GM19043 (cell line): Measurements from ENCODE around the gene BBS2.
"Not testable (repeated sequence)": the region's sequence is repeated elsewhere in the genome, so short reads cannot be mapped to it uniquely, and the experiment has no call there.

Experiments used
- ATAC-seq: cut with Tn5 transposase; IDR thresholded peaks from one replicate; pipeline ENCODE4 v1.9.1; 2021; ENCODE audit warnings: low read depth; ENCODE audit not compliant: unreplicated experiment

BBS2 gene

DNA sequence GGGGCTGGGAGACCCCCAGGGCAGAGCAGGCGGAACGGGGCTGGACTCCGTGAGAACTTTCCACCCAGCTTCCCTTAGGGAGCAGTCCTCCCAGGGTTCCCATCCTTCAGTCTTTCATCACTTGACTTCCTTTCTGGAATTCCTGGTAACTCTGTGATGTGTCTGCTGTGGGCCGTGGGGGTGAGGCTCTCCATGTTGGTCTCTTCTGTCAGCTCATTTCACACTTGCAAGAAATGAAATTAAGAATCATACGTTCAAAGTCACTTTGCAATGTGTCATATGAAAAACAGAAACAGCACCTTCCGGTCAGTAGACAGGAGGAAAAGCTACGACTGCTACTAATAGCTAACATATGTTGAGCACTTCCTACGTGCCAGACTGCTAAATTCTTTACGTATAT lies 5.4 kb upstream of the BBS2 start:
- ATAC-seq: no peak

DNA sequence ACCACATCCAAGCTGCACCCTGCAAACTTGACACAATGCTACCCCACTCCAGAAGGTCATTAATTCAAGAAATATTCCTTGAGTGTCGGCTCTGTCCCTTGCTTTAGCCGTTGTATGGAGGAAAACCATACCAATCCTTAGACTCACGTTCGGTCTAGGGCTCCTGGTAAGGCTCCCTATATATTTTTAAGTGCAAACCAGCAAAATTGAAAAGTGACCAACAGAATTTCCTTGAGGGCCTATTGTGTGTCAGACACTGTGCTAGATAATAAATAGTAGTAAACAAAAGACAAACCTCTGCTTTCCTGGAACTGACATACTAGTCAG lies 390 bp upstream of the BBS2 start:
- ATAC-seq: no peak

DNA sequence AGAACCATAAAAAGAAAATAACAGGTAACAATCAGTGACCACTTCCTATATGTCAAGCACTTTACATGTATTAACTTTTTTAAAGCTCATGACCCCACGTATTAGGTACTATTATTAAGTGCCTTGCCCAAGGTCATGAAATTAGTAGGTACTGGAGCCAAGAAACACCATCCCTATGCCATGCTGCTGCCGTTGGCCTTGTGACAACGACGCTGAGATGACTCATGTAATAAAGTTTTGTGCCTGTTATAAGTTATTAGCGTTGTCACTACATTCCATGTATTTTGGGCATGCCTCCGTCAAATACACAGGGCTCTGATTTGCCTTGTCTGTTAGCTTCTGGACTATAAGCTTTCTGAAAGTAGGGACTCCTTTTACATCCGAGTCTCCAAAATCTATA lies 1.4 kb downstream of the BBS2 start:
- ATAC-seq: no peak

DNA sequence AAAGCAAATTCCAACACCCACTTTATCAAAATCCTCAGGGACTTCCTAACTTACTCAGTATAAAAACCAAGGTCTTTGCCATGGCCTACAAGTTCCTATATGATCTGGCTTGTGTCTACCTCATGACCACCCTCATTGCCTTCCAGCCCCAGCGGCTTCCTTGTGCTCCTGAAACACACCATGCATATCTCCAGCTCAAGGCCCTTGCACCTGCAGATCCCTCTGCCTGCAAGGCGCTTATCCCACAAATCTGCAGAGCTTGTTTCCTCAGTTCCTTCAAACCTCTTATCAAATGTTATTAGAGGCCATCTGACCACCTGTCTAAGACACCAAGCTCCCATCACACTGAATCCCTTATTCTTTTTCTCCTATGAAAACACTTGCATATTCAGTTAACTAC lies 2.6 kb downstream of the BBS2 start:
- ATAC-seq: no peak

DNA sequence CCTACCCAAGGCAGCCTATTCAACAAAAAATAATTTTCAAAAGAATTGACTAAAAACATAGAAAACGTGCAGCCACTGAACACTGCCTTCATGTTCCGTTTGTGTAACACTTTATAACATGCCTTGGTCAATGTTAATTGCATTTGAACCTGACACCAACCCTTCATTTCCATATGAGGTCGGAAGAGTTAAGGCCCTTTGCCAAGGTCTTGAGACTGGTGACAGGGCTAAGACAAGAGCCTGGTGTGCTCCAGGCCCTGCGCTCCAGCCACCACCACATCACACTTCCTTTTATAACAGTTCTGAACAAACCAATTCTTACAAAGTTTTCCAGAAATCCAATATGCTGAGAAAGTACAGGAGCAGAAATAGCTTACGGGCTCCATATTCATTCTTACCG lies 4.2 kb downstream of the BBS2 start:
- no peak for ATAC-seq

DNA sequence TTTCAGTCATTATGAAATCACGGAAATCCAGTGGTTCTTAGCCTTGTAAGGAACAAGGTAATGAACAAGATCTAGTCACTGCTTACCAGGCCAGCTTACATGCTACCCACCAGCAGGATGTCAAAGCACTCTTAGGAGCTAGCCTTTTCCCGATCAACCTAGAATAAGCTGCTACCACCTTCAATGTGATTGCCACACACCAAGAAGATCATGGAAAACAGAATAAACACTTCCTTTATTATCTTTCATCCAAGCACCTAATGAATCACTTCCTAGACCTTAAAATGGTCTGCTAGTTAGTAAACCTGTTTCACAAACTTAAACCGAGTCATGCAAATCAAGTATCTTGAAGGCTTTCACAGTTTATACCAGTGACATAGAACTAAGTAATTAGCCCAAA lies 5.0 kb downstream of the BBS2 start:
- no peak for ATAC-seq

DNA sequence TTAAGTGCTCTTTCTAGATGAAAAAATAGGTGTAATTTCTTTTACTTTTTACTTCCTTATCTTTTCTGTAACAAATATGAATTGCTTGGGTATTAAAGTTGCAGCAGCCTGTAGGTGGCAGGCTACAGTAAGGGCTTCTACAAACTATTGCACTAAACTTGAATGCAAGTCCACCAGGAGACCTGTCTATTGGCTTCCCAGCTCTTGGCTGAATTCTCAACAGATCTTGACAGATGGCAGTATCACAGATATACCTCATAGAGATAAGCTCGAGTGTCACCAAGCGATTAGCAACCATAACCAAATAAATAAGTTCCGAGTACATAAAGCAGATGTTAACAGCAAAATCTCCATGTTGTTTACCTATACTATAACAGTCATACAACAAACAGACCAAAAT lies 5.9 kb downstream of the BBS2 start:
- ATAC-seq: no peak

DNA sequence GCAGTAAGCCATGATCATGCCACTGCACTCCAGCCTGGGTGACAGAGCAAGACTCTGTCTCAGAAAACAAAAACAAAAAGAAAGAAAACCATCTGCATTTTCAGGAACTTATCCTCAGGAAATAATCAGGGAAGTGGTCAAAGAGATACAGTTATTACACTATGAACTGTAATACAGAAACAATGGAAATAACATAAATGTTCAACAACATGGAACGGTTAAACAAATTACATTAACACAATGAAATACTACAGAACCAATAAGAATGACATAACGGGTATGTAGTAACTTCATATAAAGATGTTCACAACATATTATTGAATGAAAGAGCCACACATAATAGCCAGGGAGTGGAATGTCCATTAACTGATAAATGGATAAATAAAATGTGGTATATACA lies 6.7 kb downstream of the BBS2 start:
- ATAC-seq: no peak

DNA sequence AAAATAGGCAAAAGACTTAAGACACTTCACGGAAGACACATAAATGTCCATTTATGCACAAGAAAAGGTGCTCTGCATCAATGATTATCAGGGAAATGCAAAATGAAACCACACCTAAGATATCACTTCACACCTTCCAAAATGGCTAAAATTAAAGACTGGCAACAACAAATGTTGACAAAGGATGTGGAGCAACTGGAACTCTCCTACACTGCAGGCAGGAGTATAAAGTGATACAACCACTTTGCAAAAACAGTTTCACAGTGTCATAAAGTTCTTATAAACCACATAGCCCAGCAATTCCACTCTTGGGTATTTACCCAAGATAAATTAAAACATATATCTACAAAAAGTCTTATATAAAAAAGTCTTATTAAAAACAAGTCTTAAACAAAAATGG lies 7.8 kb downstream of the BBS2 start:
- no peak for ATAC-seq

DNA sequence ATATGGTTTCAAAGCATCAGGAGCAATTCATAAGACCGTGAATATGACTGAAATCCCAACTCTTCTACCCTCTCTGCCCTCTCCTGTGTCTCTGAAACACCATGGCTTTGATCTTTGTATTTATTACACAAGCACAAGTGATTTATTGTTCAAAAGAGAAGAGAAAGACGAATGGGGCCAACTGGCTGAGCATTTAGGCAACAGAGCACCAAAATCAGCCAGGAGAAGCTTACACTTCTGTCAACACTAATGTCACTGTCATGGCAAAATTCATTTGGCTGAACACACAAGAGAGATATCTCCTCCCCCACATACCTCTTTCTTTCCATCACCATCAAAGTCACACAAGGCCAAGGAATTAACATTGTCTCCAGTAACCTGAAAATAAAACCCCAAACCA lies 9.3 kb downstream of the BBS2 start:
- ATAC-seq: no peak

DNA sequence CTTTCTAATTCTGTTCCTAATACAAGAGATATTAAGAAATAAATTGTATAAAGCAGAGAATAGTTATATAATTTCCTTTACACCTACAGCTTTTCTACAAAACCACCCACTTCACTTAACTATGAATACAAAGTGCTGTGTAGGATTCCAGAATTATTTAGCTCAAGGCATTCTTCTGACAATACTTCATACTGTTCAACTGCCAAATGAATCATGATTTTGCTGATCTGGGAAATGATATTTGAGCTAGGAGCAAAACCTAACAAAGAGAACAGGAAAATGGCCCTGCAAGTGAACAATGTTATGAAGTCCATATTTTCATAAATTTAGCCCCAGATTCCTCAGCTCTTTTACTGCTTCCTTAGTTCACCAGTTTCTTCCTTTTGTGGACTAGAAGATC lies 12.9 kb downstream of the BBS2 start:
- no peak for ATAC-seq

DNA sequence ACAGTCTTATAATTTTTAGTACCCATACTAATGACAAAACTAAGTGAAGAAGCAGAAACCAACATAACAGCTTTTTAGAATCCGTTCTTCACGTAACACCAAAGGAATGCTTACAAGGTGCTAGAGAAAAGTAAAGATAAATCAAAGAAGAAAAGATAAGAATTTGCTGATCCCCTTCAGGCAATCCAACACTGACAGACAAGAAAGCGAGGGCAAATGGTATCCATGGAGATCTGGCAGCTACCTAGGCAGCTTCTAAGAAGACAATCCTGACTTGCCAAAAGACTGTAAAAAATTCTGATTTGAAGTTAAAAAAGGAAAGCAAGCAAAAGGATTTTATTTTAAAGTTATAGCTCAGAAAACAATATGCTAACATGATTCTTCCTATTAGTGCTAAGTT lies 14.6 kb downstream of the BBS2 start:
- ATAC-seq: no peak

DNA sequence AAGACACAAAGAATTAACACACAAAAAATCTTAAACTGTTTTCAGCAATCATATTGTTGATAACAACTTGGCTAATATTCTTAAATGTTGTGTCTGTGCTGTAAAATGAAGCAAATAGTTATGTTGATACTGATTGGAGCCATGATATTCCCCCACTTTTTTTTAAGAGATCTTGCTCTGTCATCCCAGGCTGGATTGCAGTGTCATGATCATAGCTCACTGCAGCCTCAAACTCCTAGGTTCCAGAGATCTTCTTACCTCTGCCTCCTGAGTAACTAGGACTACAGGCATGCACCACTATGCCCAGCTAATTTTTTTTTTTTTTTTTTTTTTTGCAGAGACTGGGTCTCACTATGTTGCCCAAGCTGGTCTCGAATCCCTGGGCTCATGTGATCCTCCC lies 26.0 kb downstream of the BBS2 start:
- ATAC-seq: no peak

DNA sequence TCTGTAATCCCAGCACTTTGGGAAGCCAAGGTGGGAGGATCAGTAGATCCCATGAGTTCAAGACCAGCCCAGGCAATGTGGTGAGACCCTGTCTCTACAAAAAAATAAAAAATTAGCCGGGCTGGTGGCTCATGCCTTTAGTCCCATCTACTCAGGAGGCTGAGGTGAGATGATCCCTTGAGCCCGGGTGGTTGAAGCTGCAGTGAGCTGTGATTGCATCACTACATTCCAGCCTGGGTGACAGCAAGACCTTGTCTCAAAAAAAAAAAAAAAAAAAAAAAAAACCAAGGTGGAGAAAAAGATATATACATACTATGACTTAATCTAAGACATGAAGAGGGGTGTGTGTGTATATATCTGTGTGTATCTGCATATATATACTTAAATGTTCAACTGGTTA lies 26.7 kb downstream of the BBS2 start:
- no peak for ATAC-seq

DNA sequence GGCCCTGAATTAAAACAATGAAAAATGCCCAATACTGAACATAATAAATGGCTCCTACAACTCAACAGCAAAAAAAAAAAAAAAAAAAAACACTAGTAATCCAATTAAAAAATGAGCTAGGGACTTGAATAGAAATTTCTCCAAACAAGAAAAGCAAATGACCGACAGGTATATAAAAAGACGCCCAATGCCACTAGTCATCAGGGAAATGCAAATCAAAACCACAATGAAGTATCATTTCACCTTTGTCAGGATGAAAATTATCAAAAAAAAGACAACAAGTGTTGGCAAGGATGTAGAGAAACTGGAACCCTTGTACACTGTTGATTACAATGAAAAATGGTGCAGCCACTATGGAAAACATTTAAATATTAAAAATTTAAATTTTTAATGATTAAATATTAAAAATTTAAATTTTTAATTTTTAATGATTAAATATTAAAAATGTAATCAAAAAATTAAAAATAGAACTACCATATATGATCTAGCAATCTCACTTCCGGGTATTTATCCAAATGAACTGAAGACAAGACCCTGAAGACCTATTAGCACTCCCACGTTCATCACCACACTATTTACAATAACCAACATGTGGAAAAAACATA lies 28.1 kb downstream of the BBS2 start:
- no peak for ATAC-seq

DNA sequence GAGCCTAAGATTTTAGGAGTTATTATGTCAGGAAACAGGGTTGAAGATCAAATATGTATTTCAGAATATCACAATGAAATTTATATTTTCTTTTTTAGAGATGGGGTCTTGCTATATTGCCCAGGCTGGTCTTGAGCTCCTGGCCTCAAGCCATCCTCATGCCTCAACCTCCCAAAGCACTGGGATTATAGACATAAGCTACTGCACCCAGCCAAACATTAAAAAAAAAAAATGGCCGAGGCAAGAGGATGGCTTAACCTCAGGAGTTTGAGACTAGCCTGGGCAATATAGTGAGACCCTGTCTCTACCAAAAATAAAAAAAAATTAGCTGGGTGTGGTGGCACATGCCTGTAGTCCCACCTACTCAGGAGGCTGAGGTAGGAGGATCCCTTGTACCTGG lies 31.0 kb downstream of the BBS2 start:
- ATAC-seq: not testable (repeated sequence)

DNA sequence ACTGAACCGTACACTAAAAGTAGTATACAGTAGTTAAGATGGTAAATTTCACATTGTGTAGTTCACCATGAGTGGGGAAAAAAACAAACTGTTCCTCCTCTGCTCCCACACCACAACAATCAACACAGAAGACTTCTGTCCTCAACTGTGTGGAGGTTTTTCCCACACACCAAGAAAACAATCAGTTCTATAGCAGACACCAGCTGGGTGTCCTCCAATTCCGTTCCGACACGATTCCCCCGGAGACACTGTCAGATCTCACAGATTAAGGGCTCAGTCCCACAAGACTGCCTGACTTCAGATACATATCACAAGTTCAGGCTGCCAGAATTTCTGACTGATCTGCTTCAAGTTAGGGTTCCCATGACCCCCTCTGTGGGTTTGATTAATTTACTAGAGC lies 31.8 kb downstream of the BBS2 start:
- ATAC-seq: no peak

DNA sequence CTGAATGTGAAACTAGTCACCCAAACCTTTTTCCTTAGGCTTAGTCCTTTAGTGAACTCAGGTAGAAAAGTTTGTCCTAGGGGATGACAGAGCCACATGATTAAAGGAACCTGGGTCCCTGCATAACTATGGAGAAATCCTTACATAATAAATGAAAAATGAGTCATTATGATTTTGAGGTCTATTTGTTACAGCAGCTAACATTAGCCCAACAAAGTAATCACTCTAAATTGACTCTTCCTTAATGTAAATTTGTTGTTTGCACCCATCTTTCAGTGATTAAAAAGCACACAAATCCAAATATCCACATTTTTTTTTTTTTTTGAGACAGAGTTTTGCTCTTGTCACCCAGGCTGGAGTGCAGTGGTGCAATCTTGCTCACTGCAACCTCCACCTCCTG lies 36.4 kb downstream of the BBS2 start:
- no peak for ATAC-seq

DNA sequence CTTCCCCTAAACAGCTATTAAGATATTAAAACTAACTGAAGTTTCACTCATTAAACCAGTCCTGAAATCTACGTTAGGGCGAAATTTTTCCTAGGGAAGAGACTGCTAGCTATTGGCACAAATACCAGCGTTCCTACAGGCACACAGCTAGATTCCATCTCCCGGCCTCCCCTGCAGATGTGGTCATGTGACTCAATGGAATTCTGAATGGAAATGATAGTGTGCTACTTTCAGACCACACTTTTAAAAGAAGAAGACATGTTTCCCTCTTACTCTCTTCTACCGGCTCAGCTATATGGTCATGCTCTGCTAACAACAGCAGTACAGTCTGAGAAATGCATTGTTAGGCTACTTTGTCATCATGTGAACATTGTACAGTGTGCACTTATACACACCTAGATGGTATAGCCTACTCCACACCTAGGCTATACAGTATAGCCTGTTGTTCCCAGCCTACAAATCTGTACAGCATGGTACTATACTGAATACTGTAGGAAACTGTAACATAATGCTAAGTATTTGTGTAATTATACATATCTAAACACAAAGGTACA lies 37.1 kb downstream of the BBS2 start:
- ATAC-seq: no peak

DNA sequence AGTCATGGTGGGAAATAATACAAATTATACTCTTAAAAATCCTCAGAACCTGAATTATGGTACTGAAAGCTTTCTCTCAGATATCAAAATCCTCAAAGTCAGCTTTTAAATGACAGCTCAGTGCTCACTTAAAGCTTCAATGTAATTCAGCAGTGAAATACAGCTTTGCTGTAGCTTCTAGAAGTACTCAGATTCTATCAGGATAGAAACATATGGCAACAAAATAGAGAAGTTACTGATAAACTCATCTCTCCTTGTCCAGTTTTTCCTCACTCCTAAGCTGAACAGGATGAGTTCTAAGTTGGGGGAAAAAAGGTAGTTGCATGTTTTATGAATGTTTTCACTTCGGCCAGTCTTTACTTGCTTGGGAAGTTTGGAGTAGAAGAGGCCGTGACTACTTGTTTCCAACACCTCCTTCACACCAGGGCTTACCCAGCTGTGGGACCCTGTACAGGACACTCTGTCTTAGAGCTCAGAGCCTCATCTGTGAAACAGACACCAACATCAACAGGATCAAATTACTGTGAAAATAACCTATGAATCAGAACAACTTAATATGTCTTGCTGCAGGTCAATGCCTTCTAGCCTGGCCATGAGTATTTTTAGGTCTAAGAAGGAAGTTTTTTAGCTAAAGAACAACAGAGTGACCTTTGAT lies 38.2 kb downstream of the BBS2 start:
- no peak for ATAC-seq

DNA sequence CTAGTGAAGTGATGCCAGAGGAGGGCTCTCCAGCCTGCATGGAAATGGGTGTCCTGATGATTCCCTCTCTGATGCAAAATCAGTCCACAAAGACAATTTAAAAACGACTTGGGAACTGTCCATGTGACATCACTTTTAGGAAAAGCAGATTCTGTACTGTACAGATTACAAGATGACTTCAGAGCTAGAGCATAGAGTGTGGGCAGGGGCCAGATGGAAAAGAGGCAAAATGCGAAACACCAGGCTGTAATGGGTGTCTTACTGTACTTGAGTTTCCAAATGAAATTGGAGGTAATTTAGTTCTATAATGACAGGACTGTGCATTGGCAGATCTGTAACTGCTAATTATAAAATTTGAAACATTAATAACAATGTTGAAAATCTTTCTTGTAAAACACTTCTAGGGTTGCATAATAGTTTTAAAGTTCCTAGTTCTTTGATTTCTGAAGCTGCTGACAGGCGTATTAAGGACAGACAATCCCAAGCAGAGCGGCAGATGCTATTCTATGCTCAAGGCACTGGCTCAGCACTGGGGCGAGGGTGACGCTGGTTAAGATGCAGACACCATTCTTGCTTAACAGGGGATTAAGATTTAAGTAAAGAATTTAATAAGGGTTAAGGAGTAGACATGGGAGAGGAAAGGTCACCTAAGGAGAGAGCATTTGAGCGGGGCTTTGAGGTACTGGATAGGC lies 38.9 kb downstream of the BBS2 start:
- no peak for ATAC-seq

DNA sequence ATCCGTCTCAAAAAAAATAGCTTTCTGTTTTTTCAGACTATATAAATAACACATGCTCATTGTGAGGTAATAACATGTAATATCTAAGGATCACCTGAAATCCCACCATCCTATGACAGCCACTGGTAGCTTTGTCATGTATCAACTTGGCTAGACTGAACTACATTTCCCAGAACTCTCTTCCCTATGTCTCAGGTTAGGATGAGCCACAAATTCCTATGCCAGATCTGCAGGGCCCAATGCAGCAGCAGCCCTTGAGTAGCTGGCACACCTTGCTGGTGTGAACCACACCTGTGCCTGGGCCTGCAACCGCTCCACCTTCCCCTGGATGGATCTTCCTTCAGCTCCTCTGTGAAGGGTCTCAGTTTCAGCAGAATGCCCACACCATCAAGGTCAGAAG lies 40.4 kb downstream of the BBS2 start:
- no peak for ATAC-seq
